Heart right ventricle (tissue), 16 donors: ENCODE measurements around the gene TH. TPM values are rescaled to one million over a fixed set of nuclear protein-coding genes. Genes with fewer than 3 reads are reported as not detected.

Experiments used
- ATAC-seq, 8 donors: fragments of 200-7000 bp; cut with Tn5 transposase; one replicate each; pipeline ENCODE4 v1.9.1; 2020; ENCODE audit warnings: mild to moderate bottlenecking in 8 of 8, moderate library complexity in 8 of 8, moderate number of reproducible peaks in 1 of 8
- DNase-seq, 2 donors: peaks; one replicate each; pipeline ENCODE4 v3.0.0-alpha.2; 2020
- H3K27ac ChIP-seq, 10 donors: fragments of 200-600 bp; sonication (generic) in 2 of 10; one replicate each; pipeline versions ENCODE4 v1.5.0 to v1.8.0; 2020 to 2022; ENCODE audit warnings: mild to moderate bottlenecking in 3 of 10
- H3K27me3 ChIP-seq, 7 donors: fragments of 200-600 bp; one replicate each; pipeline ENCODE4 v1.8.0; 2021 to 2022; ENCODE audit warnings: mild to moderate bottlenecking in 2 of 7
- H3K36me3 ChIP-seq, 9 donors: fragments of 200-600 bp; sonication (generic) in 1 of 9; one replicate each; pipeline versions ENCODE4 v1.5.0 to v1.8.0; 2020 to 2022; ENCODE audit warnings: mild to moderate bottlenecking in 2 of 9
- H3K4me1 ChIP-seq, 9 donors: fragments of 200-600 bp; sonication (generic) in 1 of 9; one replicate each; pipeline versions ENCODE4 v1.5.0 to v1.8.0; 2020 to 2022; ENCODE audit warnings: mild to moderate bottlenecking in 4 of 9
- H3K4me3 ChIP-seq, 10 donors: fragments of 200-600 bp; sonication (generic) in 2 of 10; one replicate each; pipeline versions ENCODE4 v1.5.0 to v1.8.0; 2020 to 2022; ENCODE audit warnings: mild to moderate bottlenecking in 7 of 10, moderate library complexity in 2 of 10
- H3K9me3 ChIP-seq, 11 donors: fragments of 200-600 bp in 10 of 11; sonication (generic) in 2 of 11; one replicate each; pipeline versions ENCODE4 v1.5.0 to v1.8.0; 2013 to 2022; ENCODE audit warnings: mild to moderate bottlenecking in 2 of 11, control low read depth in 1 of 11, moderate library complexity in 1 of 11
- WGBS, 2 donors: extraction: QIAGEN DNeasy Blood & Tissue Kit; methylation state at CpG; one replicate each; pipeline ENCODE4 v1.1.7; 2013; ENCODE audit warnings: inconsistent platforms in 1 of 2; 5-methylcytosine and 5-hydroxymethylcytosine counted together
- intact Hi-C, 10 donors: fragments of 100-400 bp; cut with DNase I; formaldehyde crosslinking; loops; one replicate each; pipeline versions ENCODE4 v1.11.1 to v1.14.2; 2022
- polyA plus RNA-seq, 2 donors: library from polyadenylated mRNA; stranded (reverse); fragments of 200-250 nt; gene quantifications; one replicate each; pipeline ENCODE4 v1.2.3, GENCODE V29; 2013
- total RNA-seq, 10 donors: library from RNA; stranded (reverse); fragmentation: NEBNext Ultra II Directional in 3 of 10; extraction: Animal tissue kit (Norgen Biotek cat#: 25700) in 3 of 10; gene quantifications; one replicate each; pipeline versions ENCODE4 v1.2.1 to v1.2.4, GENCODE V29; 2021 to 2023
- TF ChIP-seq, protein P1 (sequence below), 9 donors: fragments of 200-600 bp; sonication (generic) in 2 of 9; IDR thresholded peaks; one replicate each; pipeline versions ENCODE4 v1.5.0 to v1.8.0; 2021 to 2022; ENCODE audit warnings: antibody characterized with exemption in 9 of 9, mild to moderate bottlenecking in 5 of 9, moderate library complexity in 1 of 9
- donor health status: Arrhythmogenic right ventricular cardiomyopathy.
- donor health status: ischemic (EF 13 %, LVEDD 7.1; RV severe dilation, severe dysfunction).
- donor health status: healthy with polysubstance abuse.
- donor health status: DM: no; HTN: yes; CAD: no.
- donor health status: DM: no; HTN: no; CAD: no.
- donor health status: ischemic (EF 25% LVEDD 6.9; RV normal size, moderate dysfunction).
- donor health status: ischemic (EF 25% LVEDD 5.7; RV mildly dilated, moderate dysfunction).
- donor health status: healthy.
- donor health status: DM: yes; HTN: yes; CAD: no.
- donor health status: Ischemic cardiomyopathy.
- donor health status: ischemic (EF 35%, LVEDD 5.7; RV mildly dilated, moderate dysfunction).
- donor health status: nonischemic (EF 11% LVEDD 7.7; RV severe dilation, severe dysfunction).
- donor health status: DM: yes; HTN: yes; CAD: no.
- donor health status: PGD.
- donor health status: ischemic (EF 29% LVEDD 5.4; RV normal size, mild dysfunction).
- donor health status: nonischemic (EF 23%, LVEDD 6.1; RV moderate dilation, normal function).

TH gene
- total and polyA plus RNA-seq, 12 donors, result 0.14 to 0.15 TPM; not detected in 10

DNA sequence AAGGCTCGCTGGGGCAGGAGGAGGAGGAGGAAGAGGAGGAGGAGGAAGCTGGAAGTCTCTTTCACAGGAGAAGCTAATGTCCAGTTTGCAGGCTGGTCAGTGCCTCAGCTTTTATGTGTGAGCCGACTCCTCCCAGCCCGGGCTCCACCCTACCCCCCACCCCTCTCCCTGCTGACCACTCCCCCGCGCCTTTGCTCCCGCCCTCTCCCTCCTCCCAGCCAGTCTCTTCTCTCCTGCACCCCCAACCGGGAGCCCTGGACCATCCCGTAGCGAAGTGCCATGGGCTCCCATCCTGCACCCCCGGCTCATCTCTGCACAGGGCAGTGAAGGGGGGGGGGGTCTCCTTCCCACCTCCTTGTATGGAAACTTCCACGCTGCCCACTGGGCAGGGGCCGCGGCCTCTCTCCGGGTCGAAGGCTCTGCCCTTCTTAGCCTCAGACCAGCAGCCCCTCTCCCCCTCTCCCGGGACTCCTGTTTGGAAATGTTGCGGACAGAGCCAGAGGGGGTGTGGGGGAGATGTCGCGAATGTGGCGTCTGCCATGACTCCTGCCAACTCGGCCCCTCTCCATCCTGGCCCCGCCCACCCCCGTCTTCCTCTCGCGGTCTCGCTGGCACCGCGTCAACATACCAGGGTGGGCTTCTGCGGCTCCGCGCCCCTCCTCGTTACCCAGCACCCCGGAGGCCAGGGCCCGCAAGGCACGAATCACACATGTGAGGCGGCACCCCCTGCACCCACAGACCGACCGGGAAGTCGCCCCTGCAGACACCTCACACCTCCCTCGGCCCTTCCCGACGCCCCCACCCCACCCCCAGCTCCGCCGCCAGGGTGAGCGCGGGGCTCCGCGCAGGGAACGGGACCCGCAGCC is 34.2 kb downstream of the TH start:
- peak overlapping the region in 8 of 10 donors; percentile 46 to 84 (median 80) for H3K27ac ChIP-seq
- DNase-seq, result peak; percentile 72 to 83

DNA sequence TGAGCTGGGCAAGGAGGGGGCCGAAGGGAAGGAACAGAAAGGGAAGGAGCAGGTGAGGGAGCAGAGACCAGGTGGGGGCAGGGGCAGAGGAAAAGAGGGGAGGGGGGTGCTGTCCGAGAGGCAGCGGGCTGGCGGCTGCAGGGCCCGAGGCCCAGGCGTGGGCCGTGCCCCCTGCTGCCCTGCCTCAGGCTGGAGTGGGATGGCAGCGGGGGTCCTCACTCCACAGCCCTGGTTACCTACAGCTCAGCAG is 34.7 kb downstream of the TH start:
- Histone ChIP-seq H3K27me3 (peaks cover 10 to 88% (median 63%) of the 10 kb centered on the region in 7 donors), H3K27ac (peak overlapping the region in 3 of 10 donors; percentile 43 to 52 (median 48)), H3K36me3 (peaks cover 0 to 21% (median 0%) of the 10 kb centered on the region in 9 donors), H3K9me3 (no peaks in the 10 kb centered on the region), H3K4me3 (peak overlapping the region; percentile 28 to 61 (median 52)), H3K4me1 (peaks cover 0 to 40% (median 6%) of the 10 kb centered on the region in 9 donors)
- ATAC-seq, result peak in 2 of 8 donors; percentile 2 to 10
- 34 to 39% methylated on average over 8 of the region's 8 CpGs for WGBS, 2 donors
- TF ChIP-seq, protein P1, sequence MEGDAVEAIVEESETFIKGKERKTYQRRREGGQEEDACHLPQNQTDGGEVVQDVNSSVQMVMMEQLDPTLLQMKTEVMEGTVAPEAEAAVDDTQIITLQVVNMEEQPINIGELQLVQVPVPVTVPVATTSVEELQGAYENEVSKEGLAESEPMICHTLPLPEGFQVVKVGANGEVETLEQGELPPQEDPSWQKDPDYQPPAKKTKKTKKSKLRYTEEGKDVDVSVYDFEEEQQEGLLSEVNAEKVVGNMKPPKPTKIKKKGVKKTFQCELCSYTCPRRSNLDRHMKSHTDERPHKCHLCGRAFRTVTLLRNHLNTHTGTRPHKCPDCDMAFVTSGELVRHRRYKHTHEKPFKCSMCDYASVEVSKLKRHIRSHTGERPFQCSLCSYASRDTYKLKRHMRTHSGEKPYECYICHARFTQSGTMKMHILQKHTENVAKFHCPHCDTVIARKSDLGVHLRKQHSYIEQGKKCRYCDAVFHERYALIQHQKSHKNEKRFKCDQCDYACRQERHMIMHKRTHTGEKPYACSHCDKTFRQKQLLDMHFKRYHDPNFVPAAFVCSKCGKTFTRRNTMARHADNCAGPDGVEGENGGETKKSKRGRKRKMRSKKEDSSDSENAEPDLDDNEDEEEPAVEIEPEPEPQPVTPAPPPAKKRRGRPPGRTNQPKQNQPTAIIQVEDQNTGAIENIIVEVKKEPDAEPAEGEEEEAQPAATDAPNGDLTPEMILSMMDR (IDR thresholded peaks at IDR 0.05), result no peak
- intact Hi-C loops, result loop anchor here in 2 of 10 donors (5.0 kb wide), 2 partner anchors 35 to 40 kb away; no protein-coding TSS in a partner anchor
- no peak for DNase-seq

More for the DNA sequence above, 34.2 kb downstream of the TH start:
- WGBS, 2 donors, result 1% methylated on average over 49 to 50 of the region's 50 CpGs
- TF ChIP-seq, protein P1 (IDR thresholded peaks at IDR 0.05), result no peak
- peak overlapping the region; percentile 12 to 61 (median 52) for H3K4me3 ChIP-seq
- peak; percentile 71 to 92 (median 84) for ATAC-seq
- peaks cover 0 to 16% (median 0%) of the 10 kb centered on the region in 9 donors for H3K36me3 ChIP-seq
- no peaks in the 10 kb centered on the region for H3K9me3 ChIP-seq
- intact Hi-C loops, result loop anchor here in 2 of 10 donors (5.0 kb wide), 2 partner anchors 35 to 40 kb away; no protein-coding TSS in a partner anchor
- peaks cover 10 to 94% (median 69%) of the 10 kb centered on the region in 7 donors for H3K27me3 ChIP-seq
- H3K4me1 ChIP-seq, result peaks cover 0 to 40% (median 6%) of the 10 kb centered on the region in 9 donors

DNA sequence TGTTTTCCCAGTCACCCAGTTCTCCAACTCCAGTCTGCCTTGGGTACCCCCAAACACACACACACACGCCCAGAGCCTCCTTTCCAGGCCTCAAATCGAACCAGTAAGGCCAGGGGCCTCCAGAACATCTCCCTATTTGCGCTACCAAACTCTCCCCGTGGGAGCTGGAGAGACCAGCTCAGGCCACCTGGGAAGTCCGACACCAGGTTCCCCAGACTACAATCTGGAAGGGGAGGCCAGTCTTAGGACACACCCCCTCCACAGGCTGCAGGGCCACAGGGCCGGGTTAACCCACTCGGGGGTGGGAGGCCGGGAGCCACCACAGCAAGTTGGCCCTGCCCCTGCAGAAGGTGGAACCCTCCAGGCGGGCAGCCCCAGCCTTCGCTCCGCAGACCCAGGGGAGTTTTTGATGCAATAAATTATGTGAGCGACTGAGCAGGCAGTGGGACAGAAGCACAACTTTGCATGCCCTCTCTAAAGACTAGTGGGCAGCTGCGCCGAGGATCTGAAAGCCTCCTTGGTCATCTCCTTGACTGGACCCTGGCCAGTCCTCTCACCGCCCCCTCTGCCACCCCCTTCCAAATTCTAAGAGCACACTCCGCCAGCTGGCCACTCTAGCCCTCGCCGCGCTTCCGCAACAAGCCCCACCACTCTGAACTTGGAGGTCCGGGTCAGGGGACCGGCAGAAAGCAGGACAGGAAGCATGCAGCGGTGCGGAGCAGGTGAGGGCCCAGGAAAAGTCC is 35.2 kb downstream of the TH start:
- H3K9me3 ChIP-seq, result no peaks in the 10 kb centered on the region
- peaks cover 10 to 83% (median 58%) of the 10 kb centered on the region in 7 donors for H3K27me3 ChIP-seq
- peaks cover 0 to 21% (median 0%) of the 10 kb centered on the region in 9 donors for H3K36me3 ChIP-seq
- peak overlapping the region in 2 of 10 donors; percentile 48 to 52 for H3K27ac ChIP-seq
- WGBS, 2 donors, result 54 to 55% methylated on average over 24 of the region's 24 CpGs
- DNase-seq, result peak in 1 of 2 donors; percentile 11
- TF ChIP-seq, protein P1 (IDR thresholded peaks at IDR 0.05), result no peak
- ATAC-seq, result peak in 3 of 8 donors; percentile 1 to 5 (median 2)
- peak overlapping the region; percentile 28 to 61 (median 52) for H3K4me3 ChIP-seq
- peaks cover 0 to 40% (median 6%) of the 10 kb centered on the region in 9 donors for H3K4me1 ChIP-seq
- intact Hi-C loops, result loop anchor here in 2 of 10 donors (5.0 kb wide), 2 partner anchors 34 to 39 kb away; no protein-coding TSS in a partner anchor
